NCI-H1694 treated with DMSO at 0.1 percent for 48 hours (cell line): ENCODE results near the gene MAD2L2.

Experiments
- DNase-seq: peaks from one replicate; lab custom pipeline; 2025; lab: John Stamatoyannopoulos, UW

Gene MAD2L2

DNA sequence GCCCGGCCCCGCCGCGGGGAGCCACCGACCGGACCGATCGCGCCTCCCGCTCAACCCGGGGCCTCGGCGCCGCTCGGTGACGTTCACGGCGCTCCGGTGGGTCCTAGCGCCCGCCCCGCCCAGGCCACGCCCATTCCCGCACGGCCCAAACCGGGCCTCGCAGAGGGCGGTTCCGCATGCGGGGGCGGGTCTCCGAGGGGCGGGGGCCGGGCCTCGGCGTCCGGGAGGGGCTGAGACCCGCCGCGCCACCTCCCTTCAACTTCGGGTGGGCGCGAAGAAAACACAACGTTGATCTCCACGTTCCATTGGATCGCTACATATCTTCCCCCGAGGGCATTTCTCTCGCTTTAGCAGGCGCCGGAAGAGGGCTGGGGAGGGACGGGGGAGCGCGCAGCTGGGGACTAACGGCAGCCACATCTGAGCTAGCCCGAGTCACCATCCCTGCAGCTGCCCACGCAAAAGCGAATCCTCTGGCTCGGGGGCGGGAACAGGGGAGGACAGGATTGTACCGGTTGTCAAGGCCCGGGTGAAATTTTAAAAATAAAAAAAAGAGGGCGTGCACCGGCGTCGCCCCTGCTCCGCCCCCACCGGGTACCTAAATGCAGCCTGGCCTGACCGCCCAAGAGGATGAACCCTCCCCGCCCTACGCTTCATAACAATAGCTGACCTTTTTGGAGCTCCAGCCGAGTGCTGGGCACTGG is at the start of gene MAD2L2:
TSS of gene MAD2L2 (minus strand) at position 78 of the 701 bp plus-strand sequence. CDS start 547 bp downstream, outside the sequence.
- peak; percentile 60 for DNase-seq

DNA sequence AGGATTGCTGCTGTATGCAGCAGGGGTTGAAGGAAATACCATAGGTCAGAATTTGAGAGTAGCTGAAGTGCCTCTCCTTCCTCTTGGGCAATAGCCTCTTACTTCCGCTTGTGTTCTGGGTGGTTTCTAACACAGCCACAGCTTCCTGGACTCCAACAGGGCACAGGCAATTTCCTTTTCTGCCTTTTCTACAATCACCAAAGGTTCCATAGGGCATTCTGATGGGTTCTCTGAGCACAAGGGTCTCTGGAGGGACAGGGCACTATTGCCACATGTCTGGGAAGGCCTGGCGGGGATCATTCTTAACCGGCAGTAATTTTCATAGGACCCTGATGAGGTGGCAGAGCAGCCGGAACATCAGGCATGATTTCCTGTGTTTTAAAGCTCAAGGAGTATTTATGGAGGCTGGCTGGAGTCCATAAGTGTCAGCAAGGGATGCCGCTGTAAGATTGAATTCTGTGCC is 49.5 kb upstream of the MAD2L2 start:
- no peak for DNase-seq

DNA sequence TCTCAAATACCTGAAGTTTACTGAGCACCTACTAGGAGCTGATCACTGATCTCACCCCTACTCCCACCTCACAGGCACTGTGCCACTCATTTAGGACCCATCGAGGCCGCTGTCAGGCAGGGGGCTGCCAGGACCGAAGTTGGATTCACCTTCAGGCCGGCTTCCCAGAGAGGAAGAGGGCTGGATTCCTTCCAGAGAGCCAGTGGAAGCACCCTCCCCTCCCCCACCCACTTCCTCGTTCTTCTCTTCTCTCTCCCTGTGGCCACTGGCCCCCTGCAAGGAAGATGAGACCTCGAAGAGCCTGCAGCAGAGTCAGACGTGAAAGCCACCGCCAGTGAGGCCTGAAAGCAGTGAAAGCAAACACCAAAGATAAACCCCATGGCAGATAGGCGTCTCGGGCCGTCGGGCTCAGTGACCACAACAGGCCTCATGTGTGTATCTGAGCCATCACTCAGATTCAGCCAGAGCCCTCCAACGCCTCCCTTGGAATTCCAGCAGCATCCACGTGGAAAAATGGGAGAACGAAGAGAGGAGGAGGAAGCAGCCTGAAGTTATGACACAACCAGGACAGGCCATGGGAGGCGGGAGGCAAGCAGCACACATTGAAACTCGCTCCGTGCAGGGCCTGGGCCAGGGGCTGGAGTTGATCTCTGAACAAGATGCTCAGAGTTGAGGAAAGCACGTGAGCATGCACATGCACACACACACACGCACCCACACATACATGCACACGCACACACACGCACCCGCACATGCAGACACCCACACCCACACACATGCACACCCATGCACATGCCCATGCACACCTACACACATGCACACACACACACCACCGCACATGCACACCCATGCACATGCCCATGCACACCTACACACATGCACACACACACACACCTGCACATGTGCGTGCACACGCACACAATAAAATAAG is 48.8 kb upstream of the MAD2L2 start:
- no peak for DNase-seq

DNA sequence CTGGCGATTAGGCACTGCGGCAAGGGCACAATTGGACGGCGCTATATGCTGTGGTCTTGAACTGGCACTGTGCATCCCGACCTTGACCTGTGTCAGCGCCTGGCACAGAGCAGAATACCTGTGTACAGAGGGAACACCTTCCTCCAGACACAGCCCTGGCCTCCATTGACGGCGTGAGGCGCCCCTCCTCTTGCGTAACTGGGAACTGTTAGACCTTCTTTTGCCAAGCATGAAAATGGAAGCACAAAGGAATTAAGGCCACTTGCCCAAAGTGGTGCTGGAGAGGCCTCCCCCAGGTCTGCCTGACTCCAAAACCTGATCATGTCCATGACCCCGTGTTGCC is 48.2 kb upstream of the MAD2L2 start:
- DNase-seq, result no peak

DNA sequence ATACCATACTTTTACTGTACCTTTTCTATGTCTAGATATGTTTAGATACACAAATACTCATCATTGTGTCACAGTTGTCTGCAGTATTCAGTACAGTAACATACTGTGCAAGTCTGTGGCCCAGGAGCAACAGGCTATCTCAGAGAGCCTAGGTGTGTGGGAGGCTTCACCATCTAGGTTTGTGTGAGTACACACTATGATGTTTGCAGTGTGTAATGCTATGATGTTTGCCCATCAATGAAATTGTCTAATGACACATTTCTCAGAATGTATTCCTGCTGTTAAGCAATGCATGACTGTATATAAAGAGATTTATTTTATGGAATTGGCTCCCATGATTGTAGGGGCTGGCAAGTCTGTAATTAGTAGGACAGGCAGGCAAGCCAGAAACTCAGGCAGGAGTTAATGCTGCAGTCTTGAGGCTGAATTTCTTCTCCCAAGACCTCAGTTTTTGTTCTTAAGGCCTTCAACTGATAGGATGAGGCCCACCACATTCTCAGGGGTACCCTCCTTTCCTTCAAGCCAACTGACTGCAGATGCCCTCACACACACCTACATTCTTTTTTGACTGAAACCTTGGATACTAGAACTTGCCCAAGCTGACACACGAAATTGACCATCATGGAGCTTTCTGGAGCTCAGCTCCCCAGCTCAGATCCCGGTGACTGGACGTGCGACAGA is 47.3 kb upstream of the MAD2L2 start:
- no peak for DNase-seq

DNA sequence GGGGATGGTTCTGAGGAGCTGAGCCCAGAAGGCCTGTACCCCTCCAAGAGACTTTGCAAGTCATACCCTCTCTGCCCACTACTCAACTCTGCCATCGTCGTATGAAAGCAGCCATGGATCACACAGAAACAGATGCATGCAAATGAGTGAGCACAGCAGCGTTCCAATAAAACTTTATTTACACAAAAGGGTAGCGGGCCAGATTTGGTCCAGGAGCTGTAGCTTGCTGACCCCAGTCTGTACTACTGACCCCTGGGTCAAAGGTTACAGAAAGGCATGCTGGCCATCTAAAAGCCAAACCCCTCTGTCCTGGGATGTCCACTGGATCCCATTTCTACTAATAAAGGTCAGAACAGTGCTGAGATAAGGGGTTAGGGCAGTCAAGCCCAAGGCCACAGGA is 46.2 kb upstream of the MAD2L2 start:
- no peak for DNase-seq

DNA sequence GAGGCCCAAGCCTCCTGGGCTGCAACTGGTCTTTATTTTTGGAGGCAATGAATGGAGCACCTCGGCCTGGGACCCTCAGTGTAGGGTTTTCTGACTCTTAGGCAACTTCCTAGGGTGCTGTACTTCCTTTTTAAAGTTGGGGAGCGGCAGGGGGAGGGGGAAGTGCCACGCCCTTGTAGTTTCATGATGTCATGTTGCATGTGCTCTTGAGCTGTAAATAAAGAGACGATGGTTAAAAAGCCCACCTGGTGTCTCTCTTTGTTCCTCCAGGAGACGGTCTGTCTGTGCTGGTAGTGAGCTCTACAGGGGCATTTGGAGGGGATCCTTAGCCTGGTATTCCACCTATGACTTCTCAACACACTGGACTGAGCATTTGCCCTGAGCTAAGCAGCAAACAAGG is 44.7 kb upstream of the MAD2L2 start:
- DNase-seq, result no peak

DNA sequence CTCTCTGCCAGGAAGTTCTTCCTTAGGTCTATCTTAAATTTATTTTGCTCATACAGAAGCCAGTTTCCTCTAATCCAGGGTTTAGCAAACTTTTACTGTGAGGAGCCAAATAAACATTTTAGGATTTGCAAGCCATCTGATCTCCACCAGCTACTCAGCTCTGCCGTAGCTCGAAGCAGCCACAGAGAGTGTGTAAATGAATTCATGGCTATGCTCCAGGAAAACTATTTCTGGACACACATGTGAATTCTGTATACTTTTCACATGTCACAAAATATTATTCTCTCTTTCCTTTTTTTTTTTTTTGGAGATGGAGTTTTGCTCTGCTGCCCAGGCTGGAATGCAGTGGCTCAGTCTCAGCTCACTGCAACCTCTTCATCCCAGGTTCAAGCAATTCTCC is 41.6 kb upstream of the MAD2L2 start:
- DNase-seq, result no peak

DNA sequence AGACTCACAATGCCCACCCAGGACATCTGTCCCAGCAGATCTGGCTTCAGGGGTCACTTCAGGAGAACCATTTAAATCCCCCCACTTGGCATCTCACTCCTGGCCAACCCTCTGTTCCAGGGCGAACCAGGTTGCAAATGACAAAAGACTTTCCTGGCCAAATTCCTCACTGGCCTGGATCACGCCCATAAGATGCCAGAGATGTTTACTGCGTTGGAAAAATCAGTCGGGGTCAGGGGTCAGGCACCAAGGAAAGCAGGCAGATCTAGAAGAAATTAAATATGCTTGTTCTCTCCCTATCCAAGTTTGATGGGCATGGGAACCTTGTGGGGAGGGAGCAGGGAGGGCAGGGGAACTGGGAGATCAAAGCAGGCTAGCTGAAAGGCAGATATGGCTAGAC is 40.4 kb upstream of the MAD2L2 start:
- DNase-seq, result no peak

DNA sequence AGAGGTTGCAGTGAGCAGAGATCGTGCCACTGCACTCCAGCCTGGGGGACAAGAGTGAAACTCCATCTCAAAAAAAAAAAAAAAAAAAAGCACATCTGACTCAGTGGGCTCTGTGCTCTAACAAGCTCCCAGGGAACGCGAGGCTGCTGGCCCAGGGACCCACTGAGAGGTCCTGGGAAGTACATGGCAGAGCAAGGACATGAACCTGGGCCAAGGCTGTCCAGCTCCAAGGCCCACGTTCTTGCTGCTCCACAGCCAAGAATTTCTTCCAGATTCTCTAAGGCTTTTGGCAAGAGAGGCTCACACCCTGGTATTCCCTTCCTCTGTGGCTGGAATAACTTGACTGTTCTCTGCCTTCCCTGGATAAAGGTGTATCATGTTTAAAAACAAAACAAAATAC is 39.6 kb upstream of the MAD2L2 start:
- no peak for DNase-seq

DNA sequence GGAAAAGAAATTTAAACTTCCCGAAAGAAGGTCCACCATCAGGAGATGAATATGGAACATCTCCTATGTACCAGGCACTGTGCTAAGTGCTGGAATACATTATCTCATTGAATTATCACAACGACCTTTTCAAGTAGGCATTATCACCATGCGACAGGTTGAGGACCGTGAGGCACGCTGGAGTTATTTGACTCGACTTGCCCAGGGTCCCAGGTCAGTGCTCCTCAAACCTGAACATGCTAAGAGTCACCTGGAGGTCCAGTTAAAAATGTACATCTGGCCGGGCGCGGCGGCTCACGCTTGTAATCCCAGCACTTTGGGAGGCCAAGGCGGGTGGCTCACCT is 39.1 kb upstream of the MAD2L2 start:
- DNase-seq, result no peak

DNA sequence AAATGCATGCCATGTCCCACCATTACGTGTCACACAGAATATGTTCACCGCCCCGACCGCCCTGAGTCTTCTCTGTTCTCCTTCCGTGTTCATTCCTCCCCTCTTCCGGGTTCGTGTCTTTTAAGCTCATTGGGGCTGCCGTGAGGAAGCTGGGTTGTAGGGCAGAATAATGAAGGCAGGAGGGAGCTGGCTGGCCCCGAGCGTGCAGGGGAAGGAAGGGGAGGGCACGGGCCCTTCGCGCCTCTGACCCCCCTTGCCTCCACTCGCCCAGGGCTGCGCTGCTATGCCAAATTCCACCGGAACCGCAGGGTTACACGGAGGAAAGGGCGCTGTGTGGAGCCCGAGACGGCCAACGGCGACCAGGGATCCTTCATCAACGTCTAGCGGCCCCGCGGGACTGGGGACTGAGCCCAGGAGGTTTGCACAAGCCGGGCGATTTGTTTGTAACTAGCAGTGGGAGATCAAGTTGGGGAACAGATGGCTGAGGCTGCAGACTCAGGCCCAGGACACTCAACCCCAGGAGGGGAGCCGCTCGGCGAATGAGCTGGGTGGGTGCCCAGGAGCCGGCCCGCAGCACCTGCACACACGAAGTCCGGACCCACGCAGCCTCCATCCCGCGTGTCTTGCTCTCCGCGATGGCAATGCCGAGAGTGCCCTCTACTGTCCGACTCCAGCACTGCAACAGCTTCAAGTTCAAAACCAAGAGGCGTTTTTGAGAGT is 38.5 kb upstream of the MAD2L2 start:
- peak; percentile 24 for DNase-seq

DNA sequence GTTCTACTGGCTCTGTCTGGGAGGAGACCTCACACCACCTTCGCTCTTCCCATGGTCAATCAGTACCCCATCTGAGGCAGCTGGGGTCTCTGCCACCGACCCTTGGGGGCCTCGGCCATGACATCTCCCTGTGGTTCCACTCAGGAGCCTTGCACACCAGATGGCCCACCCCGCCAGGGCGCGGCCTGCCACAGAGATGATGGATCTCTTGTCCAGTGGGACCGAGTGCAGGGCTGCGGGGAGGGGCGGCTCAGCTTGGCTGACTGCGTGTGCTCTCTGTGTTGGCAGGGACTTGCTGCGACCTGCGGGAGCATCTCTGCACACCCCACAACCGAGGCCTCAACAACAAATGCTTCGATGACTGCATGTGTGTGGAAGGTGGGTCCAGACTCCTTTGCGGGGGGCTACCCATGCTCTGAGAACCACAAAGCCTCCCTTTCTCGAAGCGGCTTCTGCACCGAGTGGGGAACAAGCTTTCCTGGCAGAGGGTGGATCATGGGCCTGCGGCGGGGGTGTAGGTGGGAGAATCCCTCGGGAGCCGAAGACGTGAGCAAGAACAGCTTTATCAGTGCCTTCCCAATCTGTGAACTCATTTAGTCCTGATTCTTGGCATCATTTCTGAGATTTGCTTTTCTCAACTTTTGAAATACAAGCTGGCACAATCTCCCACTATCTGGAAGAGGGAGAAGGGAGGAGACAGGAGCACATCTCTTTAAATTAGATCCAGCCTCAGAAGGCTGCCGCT is 34.1 kb upstream of the MAD2L2 start:
- no peak for DNase-seq

DNA sequence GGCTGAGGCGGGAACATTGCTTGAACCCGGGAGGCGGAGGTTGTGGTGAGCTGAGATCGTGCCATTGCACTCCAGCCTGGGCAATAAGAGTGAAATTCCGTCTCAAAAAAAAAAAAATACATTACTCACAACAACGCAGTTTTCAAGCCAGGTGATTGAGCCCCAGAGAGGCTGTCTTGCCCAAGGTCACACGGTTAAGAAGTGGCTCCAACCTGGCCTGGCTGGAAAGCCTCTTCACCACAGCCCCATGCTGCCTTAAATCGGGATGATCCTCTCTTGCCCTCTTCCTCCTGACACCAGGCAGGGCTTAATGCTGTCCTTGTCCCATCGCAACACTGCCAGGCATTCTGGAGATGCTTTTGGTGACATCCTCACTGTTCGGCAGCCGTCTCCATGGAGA is 32.1 kb upstream of the MAD2L2 start:
- DNase-seq, result no peak

DNA sequence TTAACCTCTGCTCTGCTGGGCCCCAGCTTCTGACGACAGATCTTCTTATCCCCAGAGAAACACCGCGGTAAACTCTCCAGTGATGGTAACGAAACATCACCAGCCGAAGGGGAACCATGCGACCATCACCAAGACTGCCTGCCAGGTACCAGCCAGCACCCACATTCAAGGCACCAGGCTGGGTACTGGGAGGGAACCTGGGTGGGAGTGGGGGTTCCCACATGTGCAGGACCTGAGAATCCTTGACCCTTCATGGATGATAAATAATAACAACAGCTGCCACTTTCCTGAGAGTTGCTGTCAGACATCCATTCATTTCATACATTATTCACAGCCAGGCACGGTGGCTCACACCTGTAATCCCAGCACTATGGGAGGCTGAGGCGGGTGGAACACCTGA is 31.3 kb upstream of the MAD2L2 start:
- no peak for DNase-seq

DNA sequence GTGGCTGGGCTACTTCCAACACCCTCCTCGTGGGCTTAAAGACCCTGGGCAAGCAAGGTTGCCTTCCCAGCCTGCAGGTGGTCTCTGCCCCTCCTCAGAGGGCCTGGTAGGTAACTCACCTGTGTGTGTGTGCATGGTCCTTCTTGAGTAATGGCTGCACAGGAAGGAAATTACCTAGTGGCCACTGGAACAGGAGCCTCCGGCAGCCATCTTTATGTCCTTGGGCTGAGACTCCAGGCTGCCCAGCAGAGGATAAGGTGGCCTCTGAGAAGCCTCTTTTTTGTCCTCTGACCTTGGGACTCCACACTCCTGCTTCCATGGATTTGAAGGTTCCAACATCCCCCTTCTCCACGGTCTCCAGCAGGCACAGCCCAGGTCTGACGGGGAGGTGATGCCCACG is 30.5 kb upstream of the MAD2L2 start:
- no peak for DNase-seq

DNA sequence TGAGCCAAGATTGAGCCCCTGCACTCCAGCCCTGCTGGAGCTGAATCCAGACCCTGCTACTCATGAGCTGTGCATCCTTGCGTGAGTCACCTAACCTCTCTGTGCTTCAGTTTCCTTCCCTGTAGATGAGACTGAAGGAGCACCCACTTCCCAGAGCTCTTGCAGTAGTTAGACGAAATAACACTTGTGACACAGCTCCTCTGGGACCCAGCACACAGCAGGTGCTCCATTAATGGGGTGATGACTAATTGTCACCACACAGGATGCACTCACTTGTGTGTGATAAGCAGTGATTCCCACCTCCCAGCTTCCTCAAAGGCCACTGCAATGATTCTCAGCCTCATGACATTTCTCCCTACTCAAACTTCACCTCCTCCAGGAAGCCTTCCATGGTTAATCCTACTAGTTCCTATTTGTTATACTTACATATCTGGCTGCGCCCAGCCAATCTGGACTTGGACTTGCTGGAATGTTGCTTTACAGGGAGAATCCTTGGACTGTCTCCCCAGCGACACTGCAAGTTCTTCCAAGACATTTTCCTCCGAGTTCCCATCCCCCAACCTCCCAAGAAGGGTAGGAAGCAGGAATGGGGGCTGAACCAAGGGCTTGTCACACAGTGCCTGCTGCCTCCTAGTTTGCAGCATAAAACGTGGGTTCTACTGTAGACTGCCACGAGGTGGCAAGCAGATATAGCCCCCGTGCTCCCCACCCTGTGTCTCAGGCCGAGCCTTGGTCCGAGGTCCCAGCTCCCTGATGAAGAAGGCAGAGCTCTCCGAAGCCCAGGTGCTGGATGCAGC is 27.8 kb upstream of the MAD2L2 start:
- DNase-seq, result no peak

DNA sequence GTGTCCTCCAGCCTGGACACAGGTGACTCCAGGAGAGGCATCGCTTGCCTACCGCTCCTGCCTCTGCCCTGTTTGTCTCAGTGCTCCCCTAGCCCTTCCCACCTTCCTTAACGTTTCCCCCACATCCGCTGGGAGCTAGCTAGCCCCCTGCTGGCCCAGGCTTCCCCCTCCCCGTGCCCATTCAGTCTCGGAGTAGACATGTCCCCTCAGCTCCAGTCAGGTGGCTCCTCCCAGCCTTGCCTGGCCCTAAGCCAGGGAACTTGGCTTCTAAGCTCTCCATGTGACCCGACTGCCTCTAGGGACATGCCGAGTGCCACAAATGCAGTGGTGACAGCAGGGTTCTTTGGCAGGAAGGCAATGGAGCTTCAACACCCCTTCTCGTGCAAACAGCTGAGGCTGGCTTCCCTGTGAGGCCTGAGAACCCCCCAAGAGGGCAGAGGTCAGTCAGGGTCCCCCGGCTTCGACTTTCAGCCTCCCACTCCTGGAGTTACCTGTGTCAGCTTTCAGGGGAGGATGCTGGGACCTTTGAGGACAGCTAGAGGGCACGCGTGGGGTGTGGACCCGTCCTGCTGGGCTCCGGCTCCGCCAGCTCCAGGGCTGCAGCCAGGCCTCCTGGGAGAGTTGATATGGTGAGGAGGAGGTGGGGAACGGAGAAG is 26.8 kb upstream of the MAD2L2 start:
- peak; percentile 93 for DNase-seq

DNA sequence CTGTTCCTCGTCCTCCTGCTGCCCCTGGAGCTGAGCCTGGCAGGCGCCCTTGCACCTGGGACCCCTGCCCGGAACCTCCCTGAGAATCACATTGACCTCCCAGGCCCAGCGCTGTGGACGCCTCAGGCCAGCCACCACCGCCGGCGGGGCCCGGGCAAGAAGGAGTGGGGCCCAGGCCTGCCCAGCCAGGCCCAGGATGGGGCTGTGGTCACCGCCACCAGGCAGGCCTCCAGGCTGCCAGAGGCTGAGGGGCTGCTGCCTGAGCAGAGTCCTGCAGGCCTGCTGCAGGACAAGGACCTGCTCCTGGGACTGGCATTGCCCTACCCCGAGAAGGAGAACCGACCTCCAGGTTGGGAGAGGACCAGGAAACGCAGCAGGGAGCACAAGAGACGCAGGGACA is 25.3 kb upstream of the MAD2L2 start:
- no peak for DNase-seq

DNA sequence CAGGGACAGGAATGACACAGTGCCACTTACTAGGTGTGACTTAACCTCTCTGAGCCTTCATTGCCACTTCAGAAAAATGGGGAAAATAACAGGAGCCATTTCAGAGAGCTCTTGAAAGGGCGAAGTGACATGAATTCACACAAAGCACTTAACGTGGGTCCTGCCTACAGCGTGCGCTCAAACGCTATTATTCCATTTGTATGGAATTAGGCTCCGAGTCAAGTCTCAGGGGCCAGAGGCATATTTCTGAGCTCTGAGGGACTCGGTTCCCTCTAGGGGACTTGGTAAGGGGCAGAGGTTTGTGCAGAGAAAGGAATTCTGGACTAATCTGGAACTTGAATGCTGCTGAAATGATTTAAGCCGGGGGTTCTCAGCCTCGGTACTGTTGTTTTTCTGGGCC is 24.6 kb upstream of the MAD2L2 start:
- no peak for DNase-seq
